ENCODE data around the gene PTCD3. TPM values are rescaled to one million over a fixed set of nuclear protein-coding genes. Genes with fewer than 3 reads are reported as not detected.

The PTCD3 gene
- total RNA-seq, 1 experiment from 2014 or later: 245 TPM

Other genes with a start within 250 kb of the PTCD3 start
- gene ST3GAL5, start 217.2 kb upstream of the PTCD3 start, total RNA-seq (2014; rRNA removed; shearing (Covaris generic)): 94.5 and 110 TPM in 2 replicates
- 49.9 and 53.0 TPM in 2 replicates for gene POLR1A, start 349 bp upstream of the PTCD3 start, total RNA-seq (2014; rRNA removed; shearing (Covaris generic))
- gene IMMT, start 89.2 kb downstream of the PTCD3 start, total RNA-seq (2014; rRNA removed; shearing (Covaris generic)): 156 and 162 TPM in 2 replicates
- gene MRPL35, start 93.2 kb downstream of the PTCD3 start, total RNA-seq (2014; rRNA removed; shearing (Covaris generic)): 57.1 and 70.8 TPM in 2 replicates
- gene REEP1, start 231.4 kb downstream of the PTCD3 start, total RNA-seq (2014; rRNA removed; shearing (Covaris generic)): 2.1 and 2.3 TPM in 2 replicates